Vagina (tissue), 2 donors: ENCODE measurements around the gene CFAP74. TPM values are rescaled to one million over a fixed set of nuclear protein-coding genes. Genes with fewer than 3 reads are reported as not detected.

ENCODE experiments used
- DNase-seq, 2 donors: peaks; one replicate each; pipeline ENCODE4 v3.0.0-alpha.2; 2017; ENCODE audit errors: extremely low spot score in 2 of 2
- H3K27ac ChIP-seq: fragments of 200-600 bp; sonication (generic); one replicate; pipeline ENCODE4 v1.5.1; 2019
- H3K27me3 ChIP-seq: fragments of 200-600 bp; sonication (generic); one replicate; pipeline ENCODE4 v1.5.1; 2019
- H3K36me3 ChIP-seq, 2 donors: fragments of 200-600 bp; sonication (generic); one replicate each; pipeline ENCODE4 v1.5.1; 2017 to 2019
- H3K4me1 ChIP-seq: fragments of 200-600 bp; sonication (generic); one replicate; pipeline ENCODE4 v1.5.1; 2019
- H3K4me3 ChIP-seq, 2 donors: fragments of 200-600 bp; sonication (generic); 1 replicate in 1 of 2; 2 replicates in 1 of 2; pipeline ENCODE4 v1.5.1; 2016 to 2019
- H3K9me3 ChIP-seq: fragments of 200-600 bp; sonication (generic); one replicate; pipeline ENCODE4 v1.5.1; 2019
- CTCF ChIP-seq, 3 experiments: fragments of 450-650 bp in 2 of 3; fragments of 200-600 bp in 1 of 3; sonication (generic) in 1 of 3; IDR thresholded peaks; one replicate each; pipeline ENCODE4 v1.5.1; 2017 to 2019; ENCODE audit warnings: antibody characterized with exemption in 3 of 3, mild to moderate bottlenecking in 2 of 3, moderate library complexity in 2 of 3
- POLR2A ChIP-seq, 2 donors: fragments of 450-650 bp; IDR thresholded peaks; one replicate each; pipeline ENCODE4 v1.6.1; 2017; ENCODE audit warnings: antibody characterized with exemption in 2 of 2, mild to moderate bottlenecking in 2 of 2, moderate library complexity in 2 of 2
- POLR2AphosphoS5 ChIP-seq, 2 donors: sonication (generic); formaldehyde crosslinking; IDR thresholded peaks; one replicate each; pipeline ENCODE4 v1.9.0; 2017; ENCODE audit warnings: antibody characterized with exemption in 2 of 2, mild to moderate bottlenecking in 2 of 2, low read depth in 1 of 2; ENCODE audit not compliant: insufficient read depth in 1 of 2
- intact Hi-C: fragments of 100-400 bp; cut with DNase I; formaldehyde crosslinking; loops from one replicate; pipeline ENCODE4 v1.15.1; 2023
- total RNA-seq: library from RNA; depleted of rRNA; stranded (reverse); fragments of >200 nt; gene quantifications from one replicate; pipeline ENCODE4 v1.2.3, GENCODE V29; 2016

Gene CFAP74
- total RNA-seq, 1 donor from 2014 or later = not detected

GRCh38 chr1:1969505-1969900 lies 34.1 kb downstream of the CFAP74 start:
- Histone ChIP-seq H3K27ac (no peak overlapping the region), H3K4me1 (no peaks in the 10 kb centered on the region), H3K4me3 (no peak overlapping the region), H3K9me3 (no peaks in the 10 kb centered on the region), H3K36me3 (no peaks in the 10 kb centered on the region), H3K27me3 (no peaks in the 10 kb centered on the region)
- intact Hi-C loops = no loop called here
- no peak for DNase-seq
- TF ChIP-seq POLR2AphosphoS5 (IDR thresholded peaks at IDR 0.05; ENCODE audit: insufficient read depth in 1 of 2, low read depth in 1 of 2) = no peak
- TF ChIP-seq CTCF (IDR thresholded peaks at IDR 0.05) = no peak
- no peak for TF ChIP-seq POLR2A (IDR thresholded peaks at IDR 0.05)

GRCh38 chr1:1968767-1969504 lies 34.6 kb downstream of the CFAP74 start:
- Histone ChIP-seq H3K27ac (no peak overlapping the region), H3K9me3 (no peaks in the 10 kb centered on the region), H3K4me3 (no peak overlapping the region), H3K27me3 (no peaks in the 10 kb centered on the region), H3K36me3 (no peaks in the 10 kb centered on the region), H3K4me1 (no peaks in the 10 kb centered on the region)
- no peak for TF ChIP-seq CTCF (IDR thresholded peaks at IDR 0.05)
- TF ChIP-seq POLR2A (IDR thresholded peaks at IDR 0.05) = no peak
- no peak for TF ChIP-seq POLR2AphosphoS5 (IDR thresholded peaks at IDR 0.05; ENCODE audit: insufficient read depth in 1 of 2, low read depth in 1 of 2)
- intact Hi-C loops = no loop called here
- DNase-seq = no peak

- TF ChIP-seq POLR2AphosphoS5 (IDR thresholded peaks at IDR 0.05; ENCODE audit: insufficient read depth in 1 of 2, low read depth in 1 of 2) (no peak), POLR2A (IDR thresholded peaks at IDR 0.05) (no peak), CTCF (IDR thresholded peaks at IDR 0.05) (no peak)
- DNase-seq = no peak
- H3K36me3 ChIP-seq = no peaks in the 10 kb centered on the region
- H3K4me1 ChIP-seq = no peaks in the 10 kb centered on the region
- H3K4me3 ChIP-seq = no peak overlapping the region
- H3K9me3 ChIP-seq = no peaks in the 10 kb centered on the region
- no peak overlapping the region for H3K27ac ChIP-seq
- H3K27me3 ChIP-seq = no peaks in the 10 kb centered on the region
- intact Hi-C loops = no loop called here
Measured at GRCh38 chr1:1967879-1968278, 35.7 kb downstream of the CFAP74 start.

DNA sequence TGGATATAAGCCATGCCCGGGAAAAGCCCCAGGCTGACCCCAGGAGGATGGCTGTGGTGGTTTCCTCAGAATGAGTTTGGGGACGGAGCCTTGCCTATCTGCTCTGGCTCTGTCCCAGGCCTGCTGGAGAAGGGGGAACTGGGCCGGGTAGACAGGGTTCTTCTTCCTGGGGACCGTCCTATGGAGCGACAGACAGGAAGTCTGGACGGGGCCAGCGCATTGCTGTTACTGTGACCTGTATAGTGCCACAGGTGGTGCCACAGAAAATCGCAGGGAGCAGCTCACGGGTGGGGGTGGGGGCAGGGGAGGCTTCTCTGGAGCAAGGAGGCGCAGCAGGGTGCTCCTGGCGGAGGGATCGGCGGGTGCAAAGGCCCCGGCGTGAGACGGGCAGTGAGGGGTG lies 36.4 kb downstream of the CFAP74 start:
- no peak for TF ChIP-seq POLR2A (IDR thresholded peaks at IDR 0.05)
- TF ChIP-seq POLR2AphosphoS5 (IDR thresholded peaks at IDR 0.05; ENCODE audit: insufficient read depth in 1 of 2, low read depth in 1 of 2) = no peak
- TF ChIP-seq CTCF (IDR thresholded peaks at IDR 0.05) = no peak
- H3K27me3 ChIP-seq = no peaks in the 10 kb centered on the region
- H3K27ac ChIP-seq = no peak overlapping the region
- no peaks in the 10 kb centered on the region for H3K4me1 ChIP-seq
- H3K36me3 ChIP-seq = no peaks in the 10 kb centered on the region
- DNase-seq = no peak
- intact Hi-C loops = no loop called here
- H3K9me3 ChIP-seq = no peaks in the 10 kb centered on the region
- H3K4me3 ChIP-seq = no peak overlapping the region

DNA sequence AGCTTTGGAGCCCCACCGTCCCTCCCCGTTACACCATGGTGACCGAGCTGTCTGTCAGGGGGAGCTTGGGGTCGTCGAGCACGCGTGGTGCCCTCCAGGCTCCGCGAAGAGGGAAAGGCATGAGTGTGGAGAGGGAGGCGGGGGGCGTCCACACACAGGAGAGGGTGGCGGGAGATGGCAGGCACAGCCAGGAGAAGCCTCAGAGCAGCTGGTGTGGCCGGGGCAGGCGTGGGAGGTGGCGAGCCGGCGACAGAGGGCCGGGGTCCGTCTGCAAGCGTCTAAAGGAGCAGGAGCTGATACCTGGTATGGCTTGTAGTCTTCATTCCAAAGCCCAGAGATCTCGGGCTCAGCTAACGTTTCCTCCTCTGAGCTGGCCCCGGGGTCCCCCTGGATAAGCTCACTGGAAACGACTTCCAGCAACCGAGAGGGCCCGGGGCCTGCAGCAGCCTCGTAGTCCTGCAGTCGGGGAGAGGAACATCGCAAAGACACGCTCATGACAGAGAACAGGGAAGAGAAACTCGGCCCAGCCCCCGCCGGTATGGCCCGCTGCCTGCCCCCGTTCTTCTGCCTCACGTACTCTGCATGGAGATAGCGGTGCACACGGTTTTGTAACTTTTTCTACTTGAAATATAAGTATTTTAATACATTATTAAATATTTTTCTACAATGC lies 37.4 kb downstream of the CFAP74 start:
- no peak overlapping the region for H3K4me3 ChIP-seq
- no peaks in the 10 kb centered on the region for H3K9me3 ChIP-seq
- H3K4me1 ChIP-seq = no peaks in the 10 kb centered on the region
- H3K36me3 ChIP-seq = no peaks in the 10 kb centered on the region
- no peak for DNase-seq
- intact Hi-C loops = no loop called here
- no peak overlapping the region for H3K27ac ChIP-seq
- TF ChIP-seq POLR2A (IDR thresholded peaks at IDR 0.05) (no peak), CTCF (IDR thresholded peaks at IDR 0.05) (no peak), POLR2AphosphoS5 (IDR thresholded peaks at IDR 0.05; ENCODE audit: insufficient read depth in 1 of 2, low read depth in 1 of 2) (no peak)
- H3K27me3 ChIP-seq = no peaks in the 10 kb centered on the region
